WTC11 (cell line): ENCODE measurements around the gene DLG1. TPM values are rescaled to one million over a fixed set of nuclear protein-coding genes. Genes with fewer than 3 reads are reported as not detected.

Source experiments
- ATAC-seq: fragments of 200-7000 bp; cut with Tn5 transposase; 2 replicates; pipeline ENCODE4 v1.10.0; 2021; ENCODE audit warnings: mild to moderate bottlenecking, moderate library complexity
- CTCF ChIA-PET: fragments of 300-600 bp; sonication (Branson Sonifier 250); formaldehyde crosslinking; loops from one replicate; lab custom pipeline; 2021; ENCODE audit warnings: antibody characterized with exemption; lab: Charles Lee
- POLR2A ChIA-PET: fragments of 350-600 bp; sonication (Branson Sonifier 250); formaldehyde crosslinking; loops from one replicate; lab custom pipeline; 2021; ENCODE audit warnings: antibody characterized with exemption; lab: Charles Lee
- DNase-seq: peaks from one replicate; pipeline ENCODE4 v3.0.0; 2021; ENCODE audit warnings: low spot score
- H3K27ac Mint-ChIP-seq: 2 replicates; pipeline ENCODE4 v1.8.0; 2021; ENCODE audit warnings: mixed read lengths
- H3K27me3 Mint-ChIP-seq: 2 replicates; pipeline ENCODE4 v1.8.0; 2021; ENCODE audit warnings: low read depth, mild to moderate bottlenecking, moderate library complexity, mixed read lengths
- H3K36me3 Mint-ChIP-seq: 2 replicates; pipeline ENCODE4 v1.8.0; 2021; ENCODE audit warnings: mixed read lengths
- H3K4me1 Mint-ChIP-seq: 2 replicates; pipeline ENCODE4 v1.8.0; 2022; ENCODE audit warnings: mixed read lengths
- H3K4me3 Mint-ChIP-seq: 2 replicates; pipeline ENCODE4 v1.8.0; 2021; ENCODE audit warnings: mild to moderate bottlenecking, moderate library complexity, mixed read lengths
- H3K9me3 Mint-ChIP-seq: 2 replicates; pipeline ENCODE4 v1.8.0; 2021; ENCODE audit warnings: mixed read lengths
- ARID4B ChIP-seq: sonication (generic); formaldehyde crosslinking; IDR thresholded peaks from 2 replicates; pipeline ENCODE4 v1.8.0; 2023; ENCODE audit warnings: missing genetic modification reagents, mild to moderate bottlenecking, borderline replicate concordance
- CREM ChIP-seq: sonication (generic); formaldehyde crosslinking; IDR thresholded peaks from 2 replicates; pipeline ENCODE4 v1.8.1; 2022; ENCODE audit warnings: mild to moderate bottlenecking, missing genetic modification reagents, moderate library complexity
- CTCF ChIP-seq: fragments of 200-600 bp; IDR thresholded peaks from 2 replicates; pipeline ENCODE4 v1.8.0; 2022; ENCODE audit warnings: antibody characterized with exemption
- ELF4 ChIP-seq: sonication (generic); formaldehyde crosslinking; IDR thresholded peaks from 2 replicates; pipeline ENCODE4 v1.8.1; 2022; ENCODE audit warnings: low read depth, mild to moderate bottlenecking, moderate library complexity, missing genetic modification reagents
- FOXP1 ChIP-seq: sonication (generic); formaldehyde crosslinking; IDR thresholded peaks from 2 replicates; pipeline ENCODE4 v1.8.0; 2022; ENCODE audit warnings: missing genetic modification reagents, mild to moderate bottlenecking, moderate library complexity, borderline replicate concordance
- GTF2I ChIP-seq: fragments of 250-450 bp; sonication (Bioruptor Pico); conservative IDR thresholded peaks from 2 replicates; pipeline ENCODE4 v1.4.0; 2021; ENCODE audit warnings: mild to moderate bottlenecking
- HMGXB4 ChIP-seq: sonication (generic); formaldehyde crosslinking; IDR thresholded peaks from 2 replicates; pipeline ENCODE4 v1.8.1; 2023; ENCODE audit warnings: mild to moderate bottlenecking, moderate library complexity, missing genetic modification reagents
- JUN ChIP-seq: sonication (generic); formaldehyde crosslinking; IDR thresholded peaks from 2 replicates; pipeline ENCODE4 v1.8.0; 2023; ENCODE audit warnings: mild to moderate bottlenecking, missing genetic modification reagents
- MAX ChIP-seq: sonication (generic); formaldehyde crosslinking; IDR thresholded peaks from 2 replicates; pipeline ENCODE4 v1.8.0; 2022; ENCODE audit warnings: mild to moderate bottlenecking, missing genetic modification reagents
- MXD4 ChIP-seq: fragments of 250-450 bp; sonication (Bioruptor Pico); IDR thresholded peaks from 2 replicates; pipeline ENCODE4 v1.8.0; 2021; ENCODE audit warnings: mild to moderate bottlenecking, moderate library complexity, borderline replicate concordance
- NFE2L1 ChIP-seq: sonication (generic); formaldehyde crosslinking; IDR thresholded peaks from 2 replicates; pipeline ENCODE4 v1.8.1; 2023; ENCODE audit warnings: missing genetic modification reagents
- RELA ChIP-seq: sonication (generic); formaldehyde crosslinking; IDR thresholded peaks from 2 replicates; pipeline ENCODE4 v1.8.1; 2022; ENCODE audit warnings: missing genetic modification reagents, mild to moderate bottlenecking, borderline replicate concordance
- ZNF281 ChIP-seq: sonication (generic); formaldehyde crosslinking; IDR thresholded peaks from 2 replicates; pipeline ENCODE4 v1.8.0; 2023; ENCODE audit warnings: mild to moderate bottlenecking, missing genetic modification reagents
- ZNF396 ChIP-seq: fragments of 250-450 bp; sonication (Bioruptor Pico); IDR thresholded peaks from 2 replicates; pipeline ENCODE4 v1.8.0; 2021; ENCODE audit warnings: mild to moderate bottlenecking, moderate library complexity, borderline replicate concordance
- total RNA-seq: library from RNA; stranded (reverse); gene quantifications from 3 replicates; pipeline ENCODE4 v1.2.3, GENCODE V29; 2021

Gene DLG1
- total RNA-seq, 1 experiment from 2014 or later, result 81.1 TPM

GRCh38 chr3:197029511-197030167, 268.8 kb downstream of the DLG1 start, which contains the start of gene MELTF (continued):
- no peak for TF ChIP-seq ZNF281 (CRISPR knock-in tag)
- TF ChIP-seq ELF4 (CRISPR knock-in tag), result no peak
- TF ChIP-seq RELA (CRISPR knock-in tag), result no peak
- no peak for TF ChIP-seq MXD4 (CRISPR knock-in tag)
- no peak for TF ChIP-seq NFE2L1 (CRISPR knock-in tag)
- no peak for TF ChIP-seq ZNF396 (CRISPR knock-in tag)
- peak; percentile 88 for TF ChIP-seq CTCF

- ChIA-PET CTCF (interaction anchor here (0.6 to 4.9 kb wide), 22 partner anchors 8 to 500 kb away, joined by 3 to 48 read pairs (median 4); no protein-coding TSS in a partner anchor), POLR2A (interaction anchor here (0.7 kb wide), 1 partner anchor 27 kb away, joined by 4 read pairs; no protein-coding TSS in a partner anchor)
- H3K36me3 Mint-ChIP-seq, result no peaks in the 10 kb centered on the region
- H3K27me3 Mint-ChIP-seq, result peaks cover 18% of the 10 kb centered on the region
- H3K4me1 Mint-ChIP-seq, result peaks cover 10% of the 10 kb centered on the region; the same call in 1 of the 2 replicates
- ATAC-seq, result peak; percentile 7
- H3K9me3 Mint-ChIP-seq, result peaks cover 3% of the 10 kb centered on the region; the same call in 1 of the 2 replicates
- H3K27ac Mint-ChIP-seq, result no peak overlapping the region
- DNase-seq, result no peak
- peak overlapping the region; percentile 75 for H3K4me3 Mint-ChIP-seq
- 0 out of 2 replicates have a peak, but pooled peaks have one; percentile 42 for TF ChIP-seq JUN (CRISPR knock-in tag)
- TF ChIP-seq GTF2I (CRISPR knock-in tag), result peak; percentile 51; the same call in 1 of the 2 replicates
- TF ChIP-seq MAX (CRISPR knock-in tag), result peak; percentile 75
- TF ChIP-seq HMGXB4 (CRISPR knock-in tag), result no peak
- no peak for TF ChIP-seq CREM (CRISPR knock-in tag)
- TF ChIP-seq ARID4B (CRISPR knock-in tag), result peak; percentile 58; the same call in 1 of the 2 replicates
- TF ChIP-seq FOXP1, result peak; percentile 28; the same call in 1 of the 2 replicates
Observed at GRCh38 chr3:197028728-197029510, 269.5 kb downstream of the DLG1 start.
